GM12878 (cell line): ENCODE measurements around the gene ATXN1. TPM values are rescaled to one million over a fixed set of nuclear protein-coding genes. Genes with fewer than 3 reads are reported as not detected.

Experiments
- ATAC-seq: fragments of 200-7000 bp; cut with Tn5 transposase; 3 replicates; pipeline ENCODE4 v1.9.1; 2020; ENCODE audit warnings: mild to moderate bottlenecking, moderate library complexity
- BruUV-seq: library from RNA; stranded (reverse); fragments of 400-500 nt; replicated peaks from 2 replicates; lab custom pipeline; 2021; lab: Mats Ljungman, UMichigan
- CTCF ChIA-PET: fragments of 300-600 bp; sonication (Branson Sonifier 250); formaldehyde crosslinking; extraction: SDS; loops from one replicate; lab custom pipeline; 2021; ENCODE audit warnings: inconsistent platforms; lab: Yijun Ruan, JAX
- POLR2A ChIA-PET: fragments of 350-600 bp; formaldehyde crosslinking; extraction: SDS; loops from one replicate; lab custom pipeline; 2021; ENCODE audit warnings: inconsistent platforms; lab: Charles Lee
- RAD21 ChIA-PET: fragments of 300-600 bp; sonication (Branson Sonifier 250); formaldehyde crosslinking; loops from one replicate; lab custom pipeline; 2023; ENCODE audit warnings: antibody characterized with exemption; ENCODE audit not compliant: unreplicated experiment; lab: Charles Lee
- SMC1A ChIA-PET: fragments of 300-600 bp; sonication (Branson Sonifier 250); formaldehyde crosslinking; loops from one replicate; lab custom pipeline; 2023; ENCODE audit not compliant: unreplicated experiment, uncharacterized antibody; lab: Charles Lee
- DNase-seq: peaks from one replicate; pipeline ENCODE4 v3.0.0-alpha.2; 2011; ENCODE audit warnings: low read depth, low spot score
- FAIRE-seq: peaks from 3 replicates; lab custom pipeline; 2011; peaks lifted over from hg19 to GRCh38; lab: Jason Lieb, UNC
- H2AFZ ChIP-seq: 2 replicates; pipeline ENCODE4 v1.6.0; 2011; ENCODE audit warnings: low read depth, low read length, control low read depth; ENCODE audit not compliant: control insufficient read depth
- H3K27ac ChIP-seq: 2 replicates; pipeline ENCODE4 v1.5.1; 2011; ENCODE audit warnings: control low read depth; ENCODE audit not compliant: control insufficient read depth, insufficient read depth
- H3K27me3 ChIP-seq, 2 experiments: replicated peaks in 1 of 2; 2 replicates each; pipeline versions ENCODE4 v1.6.0 to v1.6.1; 2011; ENCODE audit warnings: low read length in 1 of 2; ENCODE audit not compliant: control insufficient read depth in 2 of 2, insufficient read depth in 2 of 2
- H3K36me3 ChIP-seq, 2 experiments: 2 replicates each; pipeline ENCODE4 v1.5.1; 2011; ENCODE audit warnings: low read length in 1 of 2; ENCODE audit not compliant: control insufficient read depth in 2 of 2, insufficient read depth in 2 of 2
- H3K4me1 ChIP-seq: 2 replicates; pipeline ENCODE4 v1.6.1; 2011; ENCODE audit warnings: mild to moderate bottlenecking, low read length, moderate library complexity, mixed read lengths; ENCODE audit not compliant: control insufficient read depth, insufficient read depth
- H3K4me2 ChIP-seq: 2 replicates; pipeline ENCODE4 v1.6.0; 2011; ENCODE audit warnings: control low read depth; ENCODE audit not compliant: control insufficient read depth, insufficient read depth
- H3K4me3 ChIP-seq: fragments of 200-600 bp; sonication (generic); 2 replicates; pipeline ENCODE4 v1.5.1; 2016
- H3K79me2 ChIP-seq: 2 replicates; pipeline ENCODE4 v1.6.0; 2011; ENCODE audit warnings: low read length; ENCODE audit not compliant: control insufficient read depth, insufficient read depth
- H3K9ac ChIP-seq: 2 replicates; pipeline ENCODE4 v1.8.0; 2011; ENCODE audit warnings: low read length, control low read depth, mixed read lengths; ENCODE audit not compliant: control insufficient read depth, insufficient read depth
- H3K9me3 ChIP-seq: replicated peaks from 3 replicates; pipeline ENCODE4 v1.5.1; 2011; ENCODE audit warnings: mild to moderate bottlenecking, low read length; ENCODE audit not compliant: control insufficient read depth, insufficient read depth
- H4K20me1 ChIP-seq: 2 replicates; pipeline ENCODE4 v1.6.0; 2011; ENCODE audit not compliant: control insufficient read depth, insufficient read depth
- ATF7 ChIP-seq: fragments of 450-650 bp; IDR thresholded peaks from 2 replicates; pipeline ENCODE4 v1.6.1; 2016; ENCODE audit warnings: low read depth, mild to moderate bottlenecking
- BHLHE40 ChIP-seq, 2 experiments: fragments of 450-650 bp in 1 of 2; IDR thresholded peaks; 2 replicates each; pipeline ENCODE4 v1.6.1; 2011 to 2017; ENCODE audit warnings: low read depth in 2 of 2, borderline replicate concordance in 1 of 2, improper control_type of control experiment in 1 of 2, low read length in 1 of 2, mild to moderate bottlenecking in 1 of 2
- HDAC2 ChIP-seq: fragments of 200-600 bp; sonication (generic); IDR thresholded peaks from 2 replicates; pipeline ENCODE4 v1.6.1; 2017
- MEF2B ChIP-seq: fragments of 450-650 bp; IDR thresholded peaks from 2 replicates; pipeline ENCODE4 v1.6.1; 2018; ENCODE audit warnings: mild to moderate bottlenecking, moderate library complexity; ENCODE audit not compliant: partially characterized antibody, poor library complexity, severe bottlenecking
- MYC ChIP-seq: IDR thresholded peaks from 2 replicates; pipeline ENCODE4 v1.6.1; 2011; ENCODE audit warnings: mild to moderate bottlenecking, low read length, moderate library complexity, inconsistent platforms; ENCODE audit not compliant: insufficient read depth, insufficient replicate concordance, insufficient read length, severe bottlenecking
- NR2C2 ChIP-seq: IDR thresholded peaks from 2 replicates; pipeline ENCODE4 v1.6.1; 2011; ENCODE audit warnings: borderline replicate concordance, low read depth; ENCODE audit not compliant: control insufficient read depth, insufficient read length
- SIX5 ChIP-seq: IDR thresholded peaks from 2 replicates; pipeline ENCODE4 v1.6.1; 2011; ENCODE audit warnings: mild to moderate bottlenecking, low read depth, low read length, moderate library complexity; ENCODE audit not compliant: severe bottlenecking
- YBX1 ChIP-seq: fragments of 450-650 bp; IDR thresholded peaks from 2 replicates; pipeline ENCODE4 v1.6.1; 2016; ENCODE audit warnings: antibody characterized with exemption
- WGBS: methylation state at CpG from one replicate; pipeline ENCODE4 v1.1.6; 2016; ENCODE audit warnings: low lambda C conversion rate; ENCODE audit not compliant: insufficient replicate concordance, insufficient coverage; ENCODE audit errors: missing lambda C conversion rate; 5-methylcytosine and 5-hydroxymethylcytosine counted together
- in situ Hi-C: fragments of 300-500 bp; cut with MboI; formaldehyde crosslinking; loops from 9 replicates; pipeline ENCODE4 v1.14.3; 2018; ENCODE audit warnings: mixed read lengths
- intact Hi-C: fragments of 100-400 bp; cut with micrococcal nuclease; formaldehyde crosslinking; loops from one replicate; pipeline ENCODE4 v1.14.2; 2022; ENCODE audit not compliant: unreplicated experiment
- polyA plus RNA-seq, 11 experiments: library from polyadenylated mRNA; depleted of rRNA in 4 of 11; unstranded in 6 of 11; stranded (reverse) in 5 of 11; fragments of >200 nt; fragmentation: Nextera tagmentation in 4 of 11; fragmentation: Illumina TruSeq in 1 of 11; extraction: Ambion mirVana in 4 of 11; extraction: Trizol in 1 of 11; gene quantifications; 1 replicate in 1 of 11; 2 replicates in 10 of 11; pipeline versions ENCODE4 v1.2.1 to v1.2.3, GENCODE V29; 2011 to 2016; ENCODE audit warnings: inconsistent platforms in 2 of 11, missing spikeins in 2 of 11, low read depth in 1 of 11
- total RNA-seq, 4 experiments: library from RNA; depleted of rRNA in 3 of 4; stranded (reverse); fragments of >200 nt in 3 of 4; fragmentation: Illumina TruSeq in 1 of 4; extraction: Trizol in 1 of 4; gene quantifications; 2 replicates each; pipeline versions ENCODE4 v1.2.1 to v1.2.3, GENCODE V29; 2013 to 2021
- TF ChIP-seq, protein P1 (sequence below), 3 experiments: IDR thresholded peaks in 2 of 3; conservative IDR thresholded peaks in 1 of 3; 2 replicates each; pipeline ENCODE4 v1.5.1; 2011; ENCODE audit warnings: low read depth in 3 of 3, low read length in 3 of 3, mild to moderate bottlenecking in 3 of 3, control low read depth in 2 of 3, moderate library complexity in 2 of 3, inconsistent platforms in 1 of 3, mixed read lengths in 1 of 3; ENCODE audit not compliant: control insufficient read depth in 2 of 3, insufficient read depth in 1 of 3; ENCODE audit errors: extremely low read depth in 1 of 3
- TF ChIP-seq, protein P2 (sequence below): fragments of 450-650 bp; conservative IDR thresholded peaks from 2 replicates; pipeline ENCODE4 v1.6.1; 2017; ENCODE audit warnings: mild to moderate bottlenecking, moderate library complexity
- TF ChIP-seq, protein P3 (sequence below): fragments of 450-650 bp; IDR thresholded peaks from 2 replicates; pipeline ENCODE4 v1.6.1; 2017; ENCODE audit warnings: mild to moderate bottlenecking, moderate library complexity
- TF ChIP-seq, protein P4 (sequence below): IDR thresholded peaks from 2 replicates; pipeline ENCODE4 v1.6.1; 2011; ENCODE audit warnings: borderline replicate concordance, low read depth, mild to moderate bottlenecking, moderate library complexity, mixed read lengths, low read length; ENCODE audit not compliant: insufficient read depth; ENCODE audit errors: extremely low read length

ATXN1 gene
- total and polyA plus RNA-seq, 10 of the 15 experiments (the other 5 are each of a cell fraction or from before 2014, with no cell fraction given), result 12.2 to 51.2 (median 20.5) TPM

DNA sequence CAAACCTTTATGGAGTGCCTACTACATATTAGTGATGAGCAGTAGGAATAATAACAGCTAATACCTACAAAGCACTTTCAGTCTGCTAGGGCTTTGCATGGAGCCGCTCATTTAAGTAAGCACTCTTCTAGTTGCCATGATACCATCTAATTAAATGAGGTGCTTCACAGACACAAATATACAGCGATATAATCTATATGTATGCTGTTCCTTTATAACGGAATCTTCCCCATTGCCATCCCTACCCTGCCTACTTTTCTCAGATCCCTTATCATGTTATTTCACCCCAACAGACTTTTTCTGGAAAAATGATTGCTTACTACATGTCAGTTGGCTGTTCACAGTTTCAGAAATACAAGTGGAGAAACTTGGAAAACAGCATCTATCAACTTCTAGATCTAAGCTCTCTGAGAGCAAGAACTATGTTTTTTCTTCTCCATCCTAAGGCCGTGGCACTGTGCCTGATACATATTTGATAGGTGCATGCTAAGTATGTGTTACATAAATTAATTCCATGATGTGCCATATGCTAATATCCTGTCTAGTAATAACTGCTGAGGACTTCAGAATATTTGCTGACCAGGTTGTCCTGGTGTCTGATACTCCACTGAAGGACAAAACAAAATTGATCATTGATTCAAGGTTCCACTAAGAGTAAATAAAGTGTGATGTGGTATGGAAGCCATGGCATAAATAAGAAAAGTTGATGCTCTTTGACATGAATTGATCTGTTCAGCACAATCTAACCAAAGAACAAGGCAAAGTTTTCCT is 398.3 kb downstream of the ATXN1 start:
- Histone ChIP-seq H3K79me2 (no peaks in the 10 kb centered on the region; the same call in 1 of the 2 replicates), H3K9ac (no peak overlapping the region), H3K36me3 (peaks cover 0 to 9% of the 10 kb centered on the region in 2 experiments; a peak in 3 of 4 replicates), H3K9me3 (no peaks in the 10 kb centered on the region), H3K4me1 (no peaks in the 10 kb centered on the region), H3K4me3 (no peak overlapping the region), H3K27me3 (no peaks in the 10 kb centered on the region), H4K20me1 (no peaks in the 10 kb centered on the region)
- RAD21 ChIA-PET, result no interaction called here
- ATAC-seq, result no peak
- CTCF ChIA-PET, result interaction anchor here (1.1 to 1.5 kb wide), 2 partner anchors 47 to 77 kb away, joined by 3 read pairs; no protein-coding TSS in a partner anchor
- SMC1A ChIA-PET, result interaction anchor here (0.9 to 1.3 kb wide), 2 partner anchors 8 to 10 kb away, joined by 3 to 5 read pairs; no protein-coding TSS in a partner anchor
- WGBS, result 83% methylated on average over 4 of the region's 4 CpGs
- BruUV-seq, result no TSS peak
- POLR2A ChIA-PET, result interaction anchor here (1.1 kb wide), 1 partner anchor 14 kb away, joined by 4 read pairs; no protein-coding TSS in a partner anchor
- TF ChIP-seq MEF2B (no peak), MYC (no peak), BHLHE40 (IDR thresholded peaks at IDR 0.05; ENCODE audit: borderline replicate concordance in 1 of 2, low read depth in 2 of 2, low read length in 1 of 2) (no peak), NR2C2 (no peak), HDAC2 (no peak), YBX1 (no peak), ATF7 (no peak), SIX5 (no peak)
- TF ChIP-seq, protein P1, sequence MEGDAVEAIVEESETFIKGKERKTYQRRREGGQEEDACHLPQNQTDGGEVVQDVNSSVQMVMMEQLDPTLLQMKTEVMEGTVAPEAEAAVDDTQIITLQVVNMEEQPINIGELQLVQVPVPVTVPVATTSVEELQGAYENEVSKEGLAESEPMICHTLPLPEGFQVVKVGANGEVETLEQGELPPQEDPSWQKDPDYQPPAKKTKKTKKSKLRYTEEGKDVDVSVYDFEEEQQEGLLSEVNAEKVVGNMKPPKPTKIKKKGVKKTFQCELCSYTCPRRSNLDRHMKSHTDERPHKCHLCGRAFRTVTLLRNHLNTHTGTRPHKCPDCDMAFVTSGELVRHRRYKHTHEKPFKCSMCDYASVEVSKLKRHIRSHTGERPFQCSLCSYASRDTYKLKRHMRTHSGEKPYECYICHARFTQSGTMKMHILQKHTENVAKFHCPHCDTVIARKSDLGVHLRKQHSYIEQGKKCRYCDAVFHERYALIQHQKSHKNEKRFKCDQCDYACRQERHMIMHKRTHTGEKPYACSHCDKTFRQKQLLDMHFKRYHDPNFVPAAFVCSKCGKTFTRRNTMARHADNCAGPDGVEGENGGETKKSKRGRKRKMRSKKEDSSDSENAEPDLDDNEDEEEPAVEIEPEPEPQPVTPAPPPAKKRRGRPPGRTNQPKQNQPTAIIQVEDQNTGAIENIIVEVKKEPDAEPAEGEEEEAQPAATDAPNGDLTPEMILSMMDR (IDR thresholded peaks at IDR 0.05 in 2 of 3, conservative IDR thresholded peaks at IDR 0.05 in 1 of 3; ENCODE audit: control insufficient read depth in 2 of 3, extremely low read depth in 1 of 3, insufficient read depth in 1 of 3, low read depth in 3 of 3, low read length in 3 of 3), result no peak
- TF ChIP-seq, protein P2, sequence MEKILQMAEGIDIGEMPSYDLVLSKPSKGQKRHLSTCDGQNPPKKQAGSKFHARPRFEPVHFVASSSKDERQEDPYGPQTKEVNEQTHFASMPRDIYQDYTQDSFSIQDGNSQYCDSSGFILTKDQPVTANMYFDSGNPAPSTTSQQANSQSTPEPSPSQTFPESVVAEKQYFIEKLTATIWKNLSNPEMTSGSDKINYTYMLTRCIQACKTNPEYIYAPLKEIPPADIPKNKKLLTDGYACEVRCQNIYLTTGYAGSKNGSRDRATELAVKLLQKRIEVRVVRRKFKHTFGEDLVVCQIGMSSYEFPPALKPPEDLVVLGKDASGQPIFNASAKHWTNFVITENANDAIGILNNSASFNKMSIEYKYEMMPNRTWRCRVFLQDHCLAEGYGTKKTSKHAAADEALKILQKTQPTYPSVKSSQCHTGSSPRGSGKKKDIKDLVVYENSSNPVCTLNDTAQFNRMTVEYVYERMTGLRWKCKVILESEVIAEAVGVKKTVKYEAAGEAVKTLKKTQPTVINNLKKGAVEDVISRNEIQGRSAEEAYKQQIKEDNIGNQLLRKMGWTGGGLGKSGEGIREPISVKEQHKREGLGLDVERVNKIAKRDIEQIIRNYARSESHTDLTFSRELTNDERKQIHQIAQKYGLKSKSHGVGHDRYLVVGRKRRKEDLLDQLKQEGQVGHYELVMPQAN, result no peak
- TF ChIP-seq, protein P3, sequence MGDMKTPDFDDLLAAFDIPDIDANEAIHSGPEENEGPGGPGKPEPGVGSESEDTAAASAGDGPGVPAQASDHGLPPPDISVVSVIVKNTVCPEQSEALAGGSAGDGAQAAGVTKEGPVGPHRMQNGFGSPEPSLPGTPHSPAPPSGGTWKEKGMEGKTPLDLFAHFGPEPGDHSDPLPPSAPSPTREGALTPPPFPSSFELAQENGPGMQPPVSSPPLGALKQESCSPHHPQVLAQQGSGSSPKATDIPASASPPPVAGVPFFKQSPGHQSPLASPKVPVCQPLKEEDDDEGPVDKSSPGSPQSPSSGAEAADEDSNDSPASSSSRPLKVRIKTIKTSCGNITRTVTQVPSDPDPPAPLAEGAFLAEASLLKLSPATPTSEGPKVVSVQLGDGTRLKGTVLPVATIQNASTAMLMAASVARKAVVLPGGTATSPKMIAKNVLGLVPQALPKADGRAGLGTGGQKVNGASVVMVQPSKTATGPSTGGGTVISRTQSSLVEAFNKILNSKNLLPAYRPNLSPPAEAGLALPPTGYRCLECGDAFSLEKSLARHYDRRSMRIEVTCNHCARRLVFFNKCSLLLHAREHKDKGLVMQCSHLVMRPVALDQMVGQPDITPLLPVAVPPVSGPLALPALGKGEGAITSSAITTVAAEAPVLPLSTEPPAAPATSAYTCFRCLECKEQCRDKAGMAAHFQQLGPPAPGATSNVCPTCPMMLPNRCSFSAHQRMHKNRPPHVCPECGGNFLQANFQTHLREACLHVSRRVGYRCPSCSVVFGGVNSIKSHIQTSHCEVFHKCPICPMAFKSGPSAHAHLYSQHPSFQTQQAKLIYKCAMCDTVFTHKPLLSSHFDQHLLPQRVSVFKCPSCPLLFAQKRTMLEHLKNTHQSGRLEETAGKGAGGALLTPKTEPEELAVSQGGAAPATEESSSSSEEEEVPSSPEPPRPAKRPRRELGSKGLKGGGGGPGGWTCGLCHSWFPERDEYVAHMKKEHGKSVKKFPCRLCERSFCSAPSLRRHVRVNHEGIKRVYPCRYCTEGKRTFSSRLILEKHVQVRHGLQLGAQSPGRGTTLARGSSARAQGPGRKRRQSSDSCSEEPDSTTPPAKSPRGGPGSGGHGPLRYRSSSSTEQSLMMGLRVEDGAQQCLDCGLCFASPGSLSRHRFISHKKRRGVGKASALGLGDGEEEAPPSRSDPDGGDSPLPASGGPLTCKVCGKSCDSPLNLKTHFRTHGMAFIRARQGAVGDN, result no peak
- TF ChIP-seq, protein P4, sequence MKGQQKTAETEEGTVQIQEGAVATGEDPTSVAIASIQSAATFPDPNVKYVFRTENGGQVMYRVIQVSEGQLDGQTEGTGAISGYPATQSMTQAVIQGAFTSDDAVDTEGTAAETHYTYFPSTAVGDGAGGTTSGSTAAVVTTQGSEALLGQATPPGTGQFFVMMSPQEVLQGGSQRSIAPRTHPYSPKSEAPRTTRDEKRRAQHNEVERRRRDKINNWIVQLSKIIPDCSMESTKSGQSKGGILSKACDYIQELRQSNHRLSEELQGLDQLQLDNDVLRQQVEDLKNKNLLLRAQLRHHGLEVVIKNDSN, result no peak
- TF ChIP-seq, all 136 proteins: peak for 0
- no peak overlapping the region for H3K27ac ChIP-seq
- DNase-seq, result no peak
- intact Hi-C loops, result no loop called here
- in situ Hi-C loops, result no loop called here
- no peak overlapping the region for H2AFZ ChIP-seq
- no peak for FAIRE-seq
- no peak overlapping the region for H3K4me2 ChIP-seq
